ENCODE measurements around the gene ACBD3.

Gene ACBD3

GRCh38 chr1:226134170-226135058 is 52.1 kb downstream of the ACBD3 start:
- no peak overlapping the region for H3K27ac ChIP-seq (replicated peaks)
- H3K27me3 ChIP-seq (ENCODE audit: insufficient read depth, poor library complexity, severe bottlenecking): no peaks in the 10 kb centered on the region
- TF ChIP-seq CTCF (IDR thresholded peaks at IDR 0.05; ENCODE audit: insufficient read depth, low read length): no peak
- H3K4me3 ChIP-seq (replicated peaks; ENCODE audit: insufficient read depth, low read length): no peak overlapping the region
- no peak for DNase-seq (ENCODE audit: low read depth in 1 of 2, low spot score in 1 of 2)

GRCh38 chr1:226133504-226134123 is 52.9 kb downstream of the ACBD3 start:
- H3K27me3 ChIP-seq (ENCODE audit: insufficient read depth, poor library complexity, severe bottlenecking): no peaks in the 10 kb centered on the region
- TF ChIP-seq CTCF (IDR thresholded peaks at IDR 0.05; ENCODE audit: insufficient read depth, low read length) (no peak), SPI1 (IDR thresholded peaks at IDR 0.05; ENCODE audit: borderline replicate concordance, low read depth) (no peak), REST (IDR thresholded peaks at IDR 0.05; ENCODE audit: insufficient replicate concordance, low read depth) (no peak), POLR2AphosphoS5 (IDR thresholded peaks at IDR 0.05; ENCODE audit: low read depth) (no peak), GABPA (IDR thresholded peaks at IDR 0.05; ENCODE audit: low read depth) (no peak)
- no peak overlapping the region for H3K4me3 ChIP-seq (replicated peaks; ENCODE audit: insufficient read depth, low read length)
- H3K27ac ChIP-seq (replicated peaks): no peak overlapping the region
- no peak for DNase-seq (ENCODE audit: low read depth in 1 of 2, low spot score in 1 of 2)

- TF ChIP-seq SPI1 (IDR thresholded peaks at IDR 0.05; ENCODE audit: borderline replicate concordance, low read depth): no peak
- no peak for TF ChIP-seq POLR2AphosphoS5 (IDR thresholded peaks at IDR 0.05; ENCODE audit: low read depth)
- no peak for TF ChIP-seq REST (IDR thresholded peaks at IDR 0.05; ENCODE audit: insufficient replicate concordance, low read depth)
- TF ChIP-seq CTCF (IDR thresholded peaks at IDR 0.05; ENCODE audit: insufficient read depth, low read length): no peak
- no peak for TF ChIP-seq GABPA (IDR thresholded peaks at IDR 0.05; ENCODE audit: low read depth)
- Histone ChIP-seq H3K27me3 (ENCODE audit: insufficient read depth, poor library complexity, severe bottlenecking) (no peaks in the 10 kb centered on the region), H3K4me3 (replicated peaks; ENCODE audit: insufficient read depth, low read length) (no peak overlapping the region), H3K27ac (replicated peaks) (no peak overlapping the region)
- no peak for DNase-seq (ENCODE audit: low read depth in 1 of 2, low spot score in 1 of 2)
Measured at GRCh38 chr1:226132728-226133503, 53.6 kb downstream of the ACBD3 start.
